ENCODE data around the gene PCNX2. TPM values are rescaled to one million over a fixed set of nuclear protein-coding genes. Genes with fewer than 3 reads are reported as not detected.
"Not testable (repeated sequence)": the region's sequence is repeated elsewhere in the genome, so short reads cannot be mapped to it uniquely, and the experiment has no call there.

PCNX2 gene
- polyA plus RNA-seq, 3 donors = 11.6 to 16.8 (median 13.5) TPM

DNA sequence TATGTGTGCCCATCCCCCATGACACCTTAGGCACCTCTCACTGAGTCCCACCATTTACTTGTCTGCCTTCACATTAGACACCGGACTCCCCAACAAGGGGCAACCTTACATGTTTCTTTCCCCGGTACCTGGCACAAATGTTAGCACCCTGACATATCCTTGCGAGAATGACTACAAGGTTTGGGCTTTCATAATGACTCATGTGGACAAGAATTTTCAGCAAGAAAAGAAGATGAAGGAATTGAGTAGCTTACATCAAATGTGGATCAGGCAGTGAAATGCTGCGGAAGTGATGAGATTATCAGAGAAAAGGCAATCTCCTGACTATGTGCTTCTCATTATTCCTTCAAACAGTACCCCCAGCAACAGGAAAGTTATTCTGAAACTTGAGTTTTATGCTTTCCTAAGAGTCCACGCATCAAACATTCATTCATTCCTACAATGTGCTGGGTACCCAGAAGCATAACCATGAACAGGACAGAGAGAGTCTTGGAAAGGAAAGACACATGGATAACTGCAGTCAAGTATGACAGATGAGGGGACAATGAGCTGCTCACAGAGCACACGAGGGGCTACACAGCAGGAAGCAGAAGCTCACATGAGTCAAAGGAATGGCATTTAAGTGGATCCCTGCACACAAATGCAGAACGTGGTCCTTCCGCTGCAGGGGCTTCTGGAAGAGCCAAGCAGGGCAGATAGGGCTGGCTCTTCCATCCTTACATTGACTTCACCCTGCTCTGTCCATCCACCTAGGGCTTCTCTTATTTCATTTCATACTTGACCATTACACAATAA, 112.1 kb downstream of the PCNX2 start:
- no peak for DNase-seq (ENCODE audit: extremely low read depth in 1 of 11, low read depth in 9 of 11, low spot score in 4 of 11)

DNA sequence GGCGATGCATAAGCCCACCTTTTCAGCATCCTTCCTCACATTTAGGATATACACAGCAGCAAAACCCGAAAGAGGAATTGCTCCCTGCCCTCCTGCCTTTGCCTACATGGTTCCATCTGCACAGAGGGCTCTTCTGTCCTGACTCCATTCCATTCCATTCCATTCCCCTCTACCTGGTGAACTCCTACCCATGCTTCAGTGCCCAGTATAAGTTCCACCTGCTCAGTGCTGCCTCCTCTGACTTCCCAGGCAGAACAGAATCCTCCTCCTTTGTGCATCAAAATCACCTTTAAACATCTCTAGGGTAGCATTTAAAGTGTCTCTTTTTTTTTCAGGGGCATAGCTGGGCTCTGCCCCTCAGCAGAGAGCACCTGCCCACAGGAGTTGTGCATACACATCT, 112.9 kb downstream of the PCNX2 start:
- no peak for DNase-seq (ENCODE audit: extremely low read depth in 1 of 11, low read depth in 9 of 11, low spot score in 4 of 11)

DNA sequence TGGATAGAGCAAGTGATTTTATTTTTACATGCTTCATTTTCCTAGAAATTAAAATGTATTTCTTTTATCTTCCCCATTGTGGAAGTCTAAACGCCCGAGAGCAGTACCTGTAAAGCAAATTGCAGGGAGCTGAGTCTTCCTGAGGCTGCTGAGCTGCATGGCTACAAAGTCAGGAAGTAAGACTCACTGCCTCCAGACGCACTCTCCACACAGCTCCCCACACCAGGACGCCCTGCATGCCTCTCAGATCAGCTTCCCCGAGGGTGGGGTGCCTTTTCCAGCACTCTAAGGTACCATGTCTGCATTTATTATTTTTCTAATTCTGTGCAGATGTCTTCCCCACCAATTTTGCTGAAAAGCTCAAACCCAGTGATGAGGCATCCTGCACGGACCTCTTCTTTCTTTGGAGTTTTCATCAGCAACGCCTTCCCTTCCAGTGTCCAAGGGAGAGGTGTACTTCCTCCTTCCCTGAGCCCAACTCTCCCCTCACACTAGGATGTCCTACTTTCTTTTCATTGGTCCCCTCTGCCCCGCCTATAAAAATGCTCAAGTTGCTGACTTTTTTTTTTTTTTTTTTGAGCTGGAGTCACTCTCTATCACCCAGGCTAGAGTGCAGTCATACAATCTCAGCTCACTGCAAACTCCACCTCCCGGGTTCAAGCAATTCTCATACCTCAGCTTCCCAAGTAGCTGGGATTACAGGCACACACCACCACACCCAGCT, 114.7 kb downstream of the PCNX2 start:
- DNase-seq (ENCODE audit: extremely low read depth in 1 of 11, low read depth in 9 of 11, low spot score in 4 of 11) = no peak

GRCh38 chr1:233179638-233180037, 115.9 kb downstream of the PCNX2 start:
- DNase-seq (ENCODE audit: extremely low read depth in 1 of 11, low read depth in 9 of 11, low spot score in 4 of 11) = not testable (repeated sequence)

- DNase-seq (ENCODE audit: extremely low read depth in 1 of 11, low read depth in 9 of 11, low spot score in 4 of 11) = no peak
Measured at GRCh38 chr1:233172201-233172600, 123.3 kb downstream of the PCNX2 start.

GRCh38 chr1:233170741-233171140, 124.8 kb downstream of the PCNX2 start:
- DNase-seq (ENCODE audit: extremely low read depth in 1 of 11, low read depth in 9 of 11, low spot score in 4 of 11) = no peak

- no peak for DNase-seq (ENCODE audit: extremely low read depth in 1 of 11, low read depth in 9 of 11, low spot score in 4 of 11)
Measured at GRCh38 chr1:233168384-233168783, 127.1 kb downstream of the PCNX2 start.

GRCh38 chr1:233166896-233167295, 128.6 kb downstream of the PCNX2 start:
- DNase-seq (ENCODE audit: extremely low read depth in 1 of 11, low read depth in 9 of 11, low spot score in 4 of 11) = no peak

DNA sequence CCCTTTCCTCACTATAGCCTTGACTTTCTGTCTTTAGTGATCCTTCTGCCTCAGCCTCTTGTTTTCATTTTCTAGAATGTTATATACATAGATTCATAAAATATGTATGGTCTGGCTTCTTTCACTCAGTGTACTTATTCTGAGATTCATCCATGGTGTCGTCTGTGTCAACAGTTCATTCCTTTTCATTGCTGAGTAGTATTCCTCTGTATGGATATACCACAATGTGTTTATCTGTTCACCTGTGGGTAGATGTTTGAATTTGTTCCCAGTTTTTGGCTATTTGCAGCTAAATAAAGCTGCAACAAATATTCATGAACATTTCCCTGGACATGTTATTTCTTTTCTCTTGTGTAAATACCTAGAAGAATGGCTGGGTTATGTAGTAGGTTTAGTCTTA, 131.8 kb downstream of the PCNX2 start:
- DNase-seq (ENCODE audit: extremely low read depth in 1 of 11, low read depth in 9 of 11, low spot score in 4 of 11) = no peak

DNA sequence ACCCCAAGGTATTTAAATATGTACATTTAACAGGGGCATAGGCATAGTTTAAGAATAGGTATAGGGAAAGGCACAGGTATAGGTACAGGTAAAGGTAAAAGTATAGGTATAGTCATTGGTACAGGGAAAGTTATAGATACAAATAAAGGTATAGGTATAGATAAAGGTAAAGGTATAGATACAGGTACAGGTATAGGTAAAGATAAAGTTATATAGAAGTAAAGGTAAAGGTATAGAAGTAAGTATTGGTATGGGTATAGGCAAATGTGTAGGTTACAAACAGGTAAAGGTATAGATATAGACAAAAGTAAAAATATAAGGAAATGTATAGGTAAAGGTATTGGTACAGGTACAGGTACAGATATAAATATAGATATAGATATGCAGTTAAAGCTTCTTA, 137.2 kb downstream of the PCNX2 start:
- DNase-seq (ENCODE audit: extremely low read depth in 1 of 11, low read depth in 9 of 11, low spot score in 4 of 11) = no peak

- DNase-seq (ENCODE audit: extremely low read depth in 1 of 11, low read depth in 9 of 11, low spot score in 4 of 11) = no peak
Measured at GRCh38 chr1:233157245-233157644, 138.3 kb downstream of the PCNX2 start.

DNA sequence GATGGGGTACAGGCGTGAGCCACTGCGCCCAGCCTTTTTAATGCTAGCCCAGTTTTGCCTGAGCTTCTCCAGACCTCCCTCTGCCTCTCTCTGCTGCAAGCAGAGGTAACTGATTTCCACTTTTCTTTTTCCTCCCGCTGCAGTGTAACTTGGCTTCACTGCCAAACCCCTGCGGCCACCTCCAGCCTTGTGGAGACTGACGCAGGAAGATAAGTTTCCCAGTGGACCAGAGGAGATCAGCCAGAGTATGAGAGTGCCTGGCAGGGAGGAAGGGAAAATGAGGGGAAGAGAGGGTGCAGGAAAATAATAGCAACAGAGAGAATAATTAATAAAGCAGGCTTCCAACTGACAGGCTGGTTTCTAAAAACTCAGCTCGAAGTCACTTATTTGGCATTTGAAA, 143.7 kb downstream of the PCNX2 start:
- DNase-seq (ENCODE audit: extremely low read depth in 1 of 11, low read depth in 9 of 11, low spot score in 4 of 11) = no peak

- no peak for DNase-seq (ENCODE audit: extremely low read depth in 1 of 11, low read depth in 9 of 11, low spot score in 4 of 11)
Measured at GRCh38 chr1:233144434-233144833, 151.1 kb downstream of the PCNX2 start.

- DNase-seq (ENCODE audit: extremely low read depth in 1 of 11, low read depth in 9 of 11, low spot score in 4 of 11) = no peak
Measured at GRCh38 chr1:233143241-233143640, 152.3 kb downstream of the PCNX2 start.

- DNase-seq (ENCODE audit: extremely low read depth in 1 of 11, low read depth in 9 of 11, low spot score in 4 of 11) = no peak
Measured at GRCh38 chr1:233140974-233141373, 154.6 kb downstream of the PCNX2 start.

DNA sequence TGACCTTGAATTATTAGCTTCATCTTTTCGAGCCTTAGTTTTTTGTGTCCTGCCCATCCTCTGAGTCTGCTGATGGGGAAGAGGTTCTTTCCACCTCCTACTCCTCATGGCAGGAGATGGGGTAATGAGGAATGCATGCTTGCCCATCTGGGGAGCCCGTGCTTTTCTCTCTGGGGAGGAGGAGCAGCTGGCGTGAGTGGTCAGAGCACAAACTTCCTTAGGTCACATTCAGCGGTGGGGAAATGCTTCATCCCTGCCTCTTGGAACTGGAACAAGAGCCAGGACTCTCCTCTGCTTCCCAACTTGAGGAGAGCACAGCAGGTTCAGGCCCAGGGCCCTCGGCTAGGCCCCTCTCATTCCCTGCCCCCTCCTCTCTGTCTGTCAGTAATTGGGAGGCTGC, 155.0 kb downstream of the PCNX2 start:
- no peak for DNase-seq (ENCODE audit: extremely low read depth in 1 of 11, low read depth in 9 of 11, low spot score in 4 of 11)

DNA sequence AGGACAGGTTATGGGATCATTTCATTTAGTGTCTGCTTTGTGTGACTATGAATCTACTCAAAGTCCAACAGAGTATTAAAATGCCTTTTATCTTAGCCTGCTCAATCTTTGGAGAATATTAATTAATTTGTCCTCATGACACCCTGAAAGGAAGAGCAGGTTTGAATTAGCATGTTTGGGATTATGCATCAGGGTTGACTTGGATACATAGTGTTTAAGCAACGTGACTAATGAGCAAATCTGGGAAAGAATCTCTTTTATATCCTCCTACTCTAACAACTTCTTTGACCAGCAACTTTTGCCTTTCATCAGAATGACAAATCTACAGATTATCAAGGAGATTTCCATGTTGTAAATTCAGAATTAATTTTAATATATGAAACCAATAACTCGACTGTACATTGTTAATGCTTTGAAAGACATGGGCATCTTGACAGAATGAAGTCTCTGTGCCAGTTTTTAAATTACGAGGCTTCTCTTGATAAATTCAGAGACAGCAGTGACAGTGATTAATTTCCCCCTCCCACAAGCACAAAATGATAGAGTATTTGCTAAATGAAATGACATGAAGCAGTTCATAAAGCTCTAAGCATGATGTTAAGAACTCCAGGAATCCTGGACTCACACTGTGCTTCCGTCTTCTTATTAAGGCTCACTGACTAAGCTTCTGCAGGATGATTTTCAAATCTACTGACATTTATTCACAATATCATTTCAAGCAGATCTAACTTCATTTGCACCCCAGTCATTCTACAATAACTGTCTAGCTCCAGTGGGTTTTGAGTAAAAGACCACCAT, 156.5 kb downstream of the PCNX2 start:
- DNase-seq (ENCODE audit: extremely low read depth in 1 of 11, low read depth in 9 of 11, low spot score in 4 of 11) = no peak

- DNase-seq (ENCODE audit: extremely low read depth in 1 of 11, low read depth in 9 of 11, low spot score in 4 of 11) = no peak
Measured at GRCh38 chr1:233135833-233136232, 159.7 kb downstream of the PCNX2 start.

GRCh38 chr1:233132445-233132844, 163.1 kb downstream of the PCNX2 start:
- no peak for DNase-seq (ENCODE audit: extremely low read depth in 1 of 11, low read depth in 9 of 11, low spot score in 4 of 11)

DNA sequence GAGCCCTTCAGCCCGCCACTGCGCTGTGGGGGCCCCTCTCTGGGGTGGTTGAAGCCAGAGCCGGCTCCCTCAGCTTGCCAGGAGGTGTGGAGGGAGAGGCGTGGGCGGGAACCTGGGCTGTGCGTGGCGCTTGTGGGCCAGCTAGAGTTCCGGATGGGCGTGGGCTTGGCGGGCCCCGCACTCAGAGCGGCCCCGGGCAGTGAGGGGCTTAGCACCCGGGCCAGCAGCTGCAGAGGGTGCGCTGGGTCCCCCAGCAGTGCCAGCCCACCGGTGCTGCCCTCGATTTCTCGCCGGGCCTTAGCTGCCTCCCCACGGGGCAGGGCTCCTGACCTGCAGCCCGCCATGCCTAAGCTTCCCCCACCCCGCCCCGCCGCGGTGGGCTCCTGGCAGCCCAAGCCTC, 166.5 kb downstream of the PCNX2 start:
- DNase-seq (ENCODE audit: extremely low read depth in 1 of 11, low read depth in 9 of 11, low spot score in 4 of 11) = not testable (repeated sequence)
